ENCODE results near the gene DNER. TPM values are rescaled to one million over a fixed set of nuclear protein-coding genes. Genes with fewer than 3 reads are reported as not detected.
"Not testable (repeated sequence)": the region's sequence is repeated elsewhere in the genome, so short reads cannot be mapped to it uniquely, and the experiment has no call there.

The DNER gene
- total RNA-seq, 1 donor from 2014 or later = not detected

DNA sequence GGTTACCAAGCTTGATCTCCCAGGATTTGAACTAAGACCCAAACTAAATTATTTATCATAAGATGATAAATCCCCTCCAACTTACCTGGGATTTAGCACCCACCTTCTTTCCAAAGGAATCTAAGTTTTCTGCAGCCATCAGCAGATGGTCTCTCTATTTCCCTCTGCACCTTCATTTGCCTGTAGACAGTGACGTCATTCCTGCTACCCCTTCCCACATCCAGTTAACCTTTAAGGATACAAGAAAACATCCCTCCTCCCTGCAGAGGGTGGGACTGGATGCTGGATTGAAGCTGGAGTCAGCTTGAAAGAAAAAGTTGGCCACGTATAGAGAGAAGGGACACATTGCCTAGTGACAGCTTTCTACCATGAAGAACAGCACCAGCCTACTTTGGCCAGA, 3.7 kb upstream of the DNER start:
- intact Hi-C loops (cut with micrococcal nuclease) = loop anchor here (5.0 kb wide), 1 partner anchor 286 kb away; no protein-coding TSS in a partner anchor

DNA sequence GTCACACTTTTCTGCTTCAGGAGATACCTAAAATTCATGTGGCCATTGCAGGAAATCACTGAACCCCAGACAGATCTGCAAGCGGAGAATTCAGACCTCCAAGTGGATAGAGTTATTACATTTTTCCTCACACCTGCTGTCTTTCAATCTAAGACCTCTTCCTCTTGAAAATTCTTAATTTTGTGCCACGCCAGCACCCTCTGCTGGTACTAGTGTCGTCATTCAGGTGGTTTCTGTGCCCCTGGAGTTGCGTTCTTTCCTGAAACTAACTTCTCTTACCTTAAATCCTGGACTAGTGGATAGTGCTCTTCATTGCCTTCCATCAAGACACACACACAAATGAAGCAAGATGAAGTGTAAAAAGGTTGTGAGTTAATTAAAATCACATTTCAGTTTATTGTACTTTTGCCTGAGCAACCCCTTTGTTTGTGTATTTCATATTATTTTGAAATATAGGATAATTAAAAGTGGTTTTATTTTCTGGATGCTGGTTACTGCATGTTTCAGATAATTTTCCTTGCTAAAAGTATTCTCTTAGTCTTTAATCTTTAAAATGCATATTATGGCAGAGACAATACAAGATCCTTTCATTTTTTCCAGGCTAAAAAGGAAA, 1.6 kb upstream of the DNER start:
- intact Hi-C loops (cut with micrococcal nuclease) = loop anchor here (5.0 kb wide), 1 partner anchor 284 kb away; no protein-coding TSS in a partner anchor

DNA sequence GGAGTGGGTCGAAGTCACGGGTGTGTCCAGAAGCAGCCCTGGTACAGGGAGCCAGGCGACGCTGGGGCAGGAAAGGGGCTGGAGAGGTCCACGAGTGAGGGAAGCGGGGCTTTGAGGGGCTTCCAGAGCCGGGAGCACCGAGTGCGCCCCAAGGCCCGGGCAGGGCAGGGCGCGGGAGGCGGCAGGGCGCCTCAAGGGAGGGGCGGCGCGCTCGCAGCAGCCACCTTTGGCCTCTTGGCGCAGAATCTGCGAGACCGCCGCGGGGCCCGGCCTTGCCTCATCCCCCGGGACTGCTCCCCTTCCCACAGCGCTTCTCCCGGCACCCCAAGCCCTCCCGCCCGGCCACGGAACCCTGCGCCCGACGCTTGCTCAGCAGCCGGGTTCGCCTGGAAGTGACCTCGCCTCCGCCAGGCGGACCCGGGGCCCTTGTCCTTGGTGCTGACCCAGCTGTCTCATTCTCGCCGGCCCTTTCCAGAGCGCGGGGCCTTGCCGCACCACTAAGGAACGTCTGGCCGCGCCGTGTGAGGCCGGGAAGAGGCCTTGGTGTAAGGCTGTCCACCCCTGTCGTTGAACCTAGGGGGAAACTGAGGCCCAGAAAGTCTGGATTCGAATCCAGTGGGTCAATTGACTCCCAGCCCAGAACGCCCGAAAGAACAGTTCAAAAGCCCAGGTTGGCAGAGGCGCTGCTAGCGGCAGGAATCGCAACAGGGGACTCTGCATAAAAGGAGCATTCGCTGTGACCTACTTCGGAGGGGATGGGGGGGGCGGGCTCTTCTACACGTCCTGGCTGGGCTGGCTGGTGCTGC, 584 bp upstream of the DNER start:
- intact Hi-C loops (cut with micrococcal nuclease) = loop anchor here (5.0 kb wide), 1 partner anchor 283 kb away; no protein-coding TSS in a partner anchor

DNA sequence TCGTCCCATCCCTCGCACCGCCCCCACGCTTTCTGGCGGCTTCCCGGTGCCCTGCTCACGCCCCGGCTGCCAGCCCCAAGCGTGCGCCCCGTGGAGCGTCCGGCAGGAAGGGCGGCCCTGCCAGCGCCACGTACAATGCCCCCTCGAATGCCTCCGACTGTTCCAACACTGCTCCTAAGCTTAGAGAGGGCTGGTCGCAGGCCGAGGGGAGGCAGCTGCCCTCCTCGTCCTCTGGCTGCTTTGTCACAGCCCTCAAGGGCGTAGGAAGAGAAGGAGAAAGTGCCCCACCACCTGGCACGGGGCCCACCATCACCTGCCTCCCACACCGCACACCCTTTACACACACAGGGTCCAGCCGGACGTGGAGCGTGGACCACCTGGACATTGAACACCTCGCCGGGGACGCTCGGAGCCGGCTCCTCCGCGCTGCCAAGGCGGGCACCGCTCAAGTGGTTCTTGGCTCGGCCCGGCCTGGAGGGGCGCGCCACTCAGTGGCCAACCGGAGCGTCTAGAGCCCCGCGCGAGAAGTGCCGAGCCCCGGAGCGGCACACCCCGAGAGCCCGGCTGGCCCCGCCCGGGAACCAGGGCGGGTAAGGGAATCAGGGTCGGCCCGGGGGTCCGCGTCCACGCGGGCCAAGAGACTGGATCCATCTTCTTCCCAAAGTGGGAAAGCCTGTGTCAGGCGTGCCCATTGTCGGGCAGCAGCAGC, 830 bp downstream of the DNER start:
- intact Hi-C loops (cut with micrococcal nuclease) = no loop called here

DNA sequence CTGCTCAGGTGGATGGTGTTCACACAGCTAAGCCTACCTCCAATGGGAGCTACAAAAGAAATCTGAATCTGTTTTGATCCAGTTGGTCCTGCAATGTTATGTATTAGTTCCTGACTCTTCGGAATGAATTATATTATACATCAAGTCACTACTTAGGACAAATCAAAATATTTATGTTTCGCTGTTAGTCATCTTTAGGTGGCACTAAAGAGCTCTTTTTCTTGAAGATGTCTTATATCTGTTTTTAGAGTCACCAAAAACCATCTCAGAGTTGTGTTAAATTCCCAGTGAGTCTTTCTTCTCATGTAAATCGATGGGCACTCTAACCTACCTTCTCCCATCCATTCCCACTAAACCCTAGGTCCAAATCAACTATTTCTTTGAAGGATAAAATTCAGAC, 2.2 kb downstream of the DNER start:
- intact Hi-C loops (cut with micrococcal nuclease) = no loop called here

DNA sequence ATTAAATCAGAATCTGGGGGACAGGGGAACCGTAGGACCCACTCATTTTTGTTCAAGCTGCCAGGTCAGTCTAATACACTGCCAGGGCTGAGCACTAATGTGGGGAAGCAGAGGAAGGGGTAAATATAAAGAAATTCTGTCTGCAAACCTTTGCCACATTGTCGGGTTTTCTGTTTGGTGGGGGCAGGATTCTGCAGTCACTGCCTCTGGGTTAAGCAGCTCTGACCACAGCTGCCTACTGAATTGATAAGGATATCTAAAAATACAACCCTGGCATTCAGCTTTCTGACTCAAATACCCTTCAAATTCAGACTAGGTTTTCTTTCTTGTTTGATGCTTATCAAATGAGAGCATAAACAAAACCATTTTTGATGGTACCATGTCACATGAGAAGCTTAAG, 6.0 kb downstream of the DNER start:
- intact Hi-C loops (cut with micrococcal nuclease) = no loop called here

DNA sequence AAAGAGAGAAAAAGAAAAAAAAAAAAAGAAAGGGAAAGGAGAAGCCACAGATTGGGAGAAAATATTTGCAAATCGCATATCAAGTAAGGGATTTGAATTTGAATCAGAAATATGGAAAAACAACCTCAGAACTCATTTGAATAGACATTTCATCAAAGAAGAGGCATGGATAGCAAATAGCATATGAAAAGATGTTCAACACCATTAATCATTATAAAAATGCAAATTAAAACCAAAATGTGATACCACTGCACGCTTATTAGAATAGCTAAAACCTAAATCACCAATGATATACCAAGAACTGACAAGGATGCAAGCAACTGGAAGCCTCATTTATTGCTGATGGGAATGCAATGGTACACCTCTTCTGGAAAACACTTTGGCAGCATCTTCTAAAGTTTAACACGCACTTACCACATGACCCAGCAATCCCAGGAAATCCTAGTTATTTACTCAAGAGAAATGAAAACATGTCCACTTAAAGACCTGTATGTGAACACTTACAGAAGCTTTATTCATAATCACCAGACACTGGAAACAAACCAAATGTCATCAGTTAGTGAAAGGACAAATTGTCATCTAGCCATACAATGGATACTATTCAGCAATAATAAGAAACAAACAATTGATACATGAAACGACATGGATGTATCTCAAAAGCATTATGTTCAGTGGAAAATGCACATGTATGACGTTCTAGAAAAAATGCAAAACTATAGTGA, 10.3 kb downstream of the DNER start:
- intact Hi-C loops (cut with micrococcal nuclease) = no loop called here

DNA sequence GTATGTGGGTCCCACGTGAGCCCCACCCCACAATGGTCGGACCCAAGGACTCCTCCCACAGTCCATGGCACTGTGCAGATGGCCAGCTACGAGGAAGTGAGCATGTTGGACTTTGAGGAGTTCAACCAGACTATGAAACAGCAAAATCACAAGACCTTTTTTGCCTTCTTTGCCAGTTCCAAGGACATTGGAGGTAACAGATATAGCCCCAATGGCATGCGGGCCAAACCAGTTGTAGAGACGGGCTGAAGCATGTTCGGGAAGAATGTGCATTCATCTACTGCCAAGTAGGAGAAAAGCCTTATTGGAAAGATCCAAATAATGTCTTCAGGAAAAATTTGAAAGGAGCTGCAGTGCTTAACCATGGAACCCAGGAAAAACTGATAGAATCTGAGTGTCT, 12.6 kb downstream of the DNER start:
- intact Hi-C loops (cut with micrococcal nuclease) = no loop called here

DNA sequence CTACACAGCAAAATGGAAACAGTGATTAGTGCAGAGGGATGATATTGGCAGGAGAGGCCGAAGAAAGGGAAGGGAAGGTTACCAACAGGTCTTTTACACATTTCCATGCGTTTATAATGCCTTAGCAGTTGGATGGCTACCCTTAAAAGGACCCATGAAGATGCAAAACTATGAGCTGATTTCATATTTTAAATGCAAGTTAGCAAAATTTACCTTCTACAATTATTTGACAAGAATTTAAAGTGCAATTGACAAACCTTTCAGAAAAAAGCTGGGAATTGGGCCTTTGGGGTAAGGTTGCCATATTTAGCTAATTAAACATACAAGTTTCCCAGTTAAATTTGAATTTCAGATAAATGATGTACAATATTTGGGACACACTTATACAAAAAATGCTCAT, 13.3 kb downstream of the DNER start:
- intact Hi-C loops (cut with micrococcal nuclease) = no loop called here

DNA sequence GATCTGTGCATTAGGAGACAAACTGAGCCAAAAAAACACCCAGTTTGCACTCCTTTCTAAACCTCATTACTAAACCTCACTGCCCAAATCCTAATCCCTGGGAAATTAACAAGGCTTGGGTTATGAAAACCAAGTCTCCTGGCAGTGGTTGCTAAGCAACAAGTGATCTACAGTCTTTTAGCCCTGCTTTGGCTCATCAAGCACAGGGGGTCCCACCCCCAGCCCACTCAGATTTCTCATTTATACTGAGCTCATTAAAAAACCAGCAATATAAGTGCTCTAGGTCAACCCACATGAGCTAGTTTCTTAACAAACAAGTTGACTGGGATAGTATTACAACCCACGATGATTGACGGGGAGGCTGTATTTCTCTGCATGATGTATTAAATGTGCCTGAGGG, 18.4 kb downstream of the DNER start:
- intact Hi-C loops (cut with micrococcal nuclease) = no loop called here

DNA sequence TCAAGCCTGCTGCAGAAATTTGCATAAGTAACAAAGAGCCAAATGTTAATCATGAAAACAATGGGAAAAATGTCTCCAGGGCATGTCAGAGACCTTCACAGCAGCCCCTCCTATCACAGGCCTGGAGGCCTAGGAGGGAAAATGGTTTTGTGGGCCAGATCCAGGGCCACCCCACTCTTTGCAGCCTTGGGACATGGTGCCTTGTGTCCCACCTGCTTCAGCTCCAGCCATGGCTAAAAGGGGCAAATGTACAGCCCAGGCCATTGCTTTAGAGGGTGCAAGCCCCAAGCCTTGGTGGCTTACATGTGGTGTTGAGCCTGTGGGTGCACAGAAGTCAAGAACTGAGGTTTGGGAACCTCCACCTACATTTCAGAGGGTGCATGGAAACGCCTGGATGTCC, 20.5 kb downstream of the DNER start:
- intact Hi-C loops (cut with micrococcal nuclease) = not testable (repeated sequence)

DNA sequence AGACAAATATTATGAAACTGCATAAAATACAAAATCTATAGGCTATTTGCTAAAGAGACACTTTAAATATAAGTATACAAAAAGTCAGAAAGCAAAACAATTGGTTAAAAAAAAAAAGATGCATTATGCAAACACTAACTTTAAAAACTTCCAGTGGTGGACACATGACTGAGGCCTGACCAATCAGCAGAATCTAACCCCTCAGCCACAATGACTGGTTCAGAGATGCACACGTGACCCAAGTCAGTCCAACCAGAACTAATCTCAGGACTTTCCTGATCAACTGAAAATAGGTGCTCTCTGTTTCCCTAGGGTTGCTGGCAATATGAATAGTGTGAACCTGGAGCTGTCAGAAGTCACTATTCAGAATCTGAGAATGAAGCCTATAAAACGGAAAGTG, 22.7 kb downstream of the DNER start:
- intact Hi-C loops (cut with micrococcal nuclease) = no loop called here

DNA sequence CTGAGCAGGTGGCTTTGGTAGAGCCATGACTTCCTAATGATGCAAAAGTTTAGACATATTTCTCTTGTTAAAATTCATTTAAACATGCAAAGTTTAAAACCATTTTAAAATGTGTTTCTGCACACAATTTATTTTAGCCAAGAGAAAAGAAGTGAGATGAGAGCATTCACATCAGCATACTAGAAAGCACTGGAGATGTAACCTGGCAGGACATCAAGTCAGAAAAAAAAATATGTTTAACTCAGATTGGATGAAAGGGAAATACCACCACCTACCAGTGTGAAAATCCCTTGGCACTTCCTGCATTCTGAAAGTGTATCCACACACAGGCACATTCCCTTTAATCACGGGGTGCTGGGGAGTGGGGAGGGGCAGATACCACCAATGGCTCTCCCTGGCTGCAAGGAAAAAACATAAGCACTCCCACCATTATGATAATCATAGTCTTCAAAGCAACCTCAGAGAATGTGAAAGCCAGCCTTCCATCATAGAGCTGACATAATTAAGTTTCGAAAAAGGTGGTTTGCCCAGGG, 25.0 kb downstream of the DNER start:
- intact Hi-C loops (cut with micrococcal nuclease) = no loop called here

DNA sequence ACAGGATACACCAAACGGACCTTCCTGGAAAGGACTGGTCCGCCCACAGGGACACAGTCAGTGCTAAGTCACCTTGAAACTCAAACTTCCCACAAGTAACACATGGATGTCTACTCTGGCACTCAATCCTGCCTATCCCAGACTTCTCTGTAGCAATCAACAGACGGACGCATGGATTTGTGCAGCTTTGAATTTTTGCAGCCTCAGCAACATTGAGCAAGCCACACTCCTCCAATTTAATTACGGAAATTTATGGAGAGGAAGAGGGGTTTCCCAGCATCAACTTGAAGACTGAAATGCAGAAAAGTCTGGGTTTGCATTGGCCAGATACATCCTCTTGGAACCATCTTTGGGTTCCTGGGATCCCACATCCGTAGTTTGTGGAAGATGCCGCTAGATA, 26.2 kb downstream of the DNER start:
- intact Hi-C loops (cut with micrococcal nuclease) = no loop called here

DNA sequence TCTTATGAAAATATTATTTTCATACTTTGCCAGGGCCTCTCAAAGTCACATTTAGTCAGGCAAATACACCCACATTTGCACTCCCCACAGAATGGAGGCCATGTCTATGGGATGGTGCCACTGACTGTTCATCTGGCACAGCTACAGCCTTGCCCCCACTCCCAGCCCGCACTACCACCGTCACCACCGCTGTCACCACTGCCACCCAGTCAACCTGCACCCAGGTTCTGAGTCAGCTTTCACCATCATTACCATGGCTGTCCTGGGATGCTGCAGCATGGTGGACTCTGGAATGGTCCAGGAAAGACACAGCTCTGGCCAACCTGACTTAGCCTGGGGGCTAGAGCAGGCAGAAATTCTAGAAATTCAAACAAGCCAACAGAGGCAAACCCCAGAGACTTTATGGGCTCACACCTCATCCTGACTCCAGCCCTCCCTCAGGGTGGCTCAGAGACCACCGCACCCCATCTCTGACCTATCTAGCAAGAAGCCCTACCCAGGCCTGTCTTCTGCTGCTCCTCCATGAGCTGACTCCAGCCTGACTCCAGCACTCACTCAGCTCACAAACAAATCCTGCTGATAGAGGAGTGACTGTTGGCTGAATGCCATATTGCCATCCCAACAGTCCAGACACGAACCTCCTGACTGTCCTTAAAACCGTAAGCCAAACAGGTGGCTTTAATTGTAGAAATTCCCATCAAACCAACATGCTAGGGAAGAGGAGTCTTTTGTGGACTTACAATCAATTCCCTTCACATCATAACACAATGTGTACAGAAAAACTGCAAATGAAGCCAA, 28.0 kb downstream of the DNER start:
- intact Hi-C loops (cut with micrococcal nuclease) = no loop called here

DNA sequence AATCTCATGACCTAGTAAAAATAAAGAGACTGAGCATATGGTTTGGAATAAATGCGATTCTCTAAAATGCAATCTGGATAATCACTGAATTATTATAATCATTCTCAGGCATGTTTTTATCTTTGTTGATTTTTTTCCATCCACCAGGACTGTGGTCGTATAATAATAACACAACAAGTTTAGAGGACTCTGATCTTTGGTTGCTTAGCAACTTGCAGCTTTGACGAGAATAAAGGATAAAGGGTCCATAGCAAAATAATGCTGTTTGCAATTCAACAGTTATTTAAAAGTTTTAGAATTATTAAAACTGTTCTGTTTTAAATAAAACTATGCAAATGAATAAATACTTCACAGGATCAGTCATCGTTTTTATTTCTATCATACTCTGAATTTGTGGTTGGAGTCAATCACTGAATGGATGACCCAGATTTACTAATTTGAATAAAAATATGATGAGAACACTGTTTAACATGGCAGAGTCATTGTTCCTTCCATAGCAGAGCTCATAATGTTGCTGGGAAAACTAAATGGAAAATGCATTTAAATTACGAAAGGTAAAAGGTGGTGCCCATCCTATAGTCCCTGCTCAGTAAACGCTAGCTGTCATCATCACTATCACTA, 29.3 kb downstream of the DNER start:
- intact Hi-C loops (cut with micrococcal nuclease) = no loop called here

DNA sequence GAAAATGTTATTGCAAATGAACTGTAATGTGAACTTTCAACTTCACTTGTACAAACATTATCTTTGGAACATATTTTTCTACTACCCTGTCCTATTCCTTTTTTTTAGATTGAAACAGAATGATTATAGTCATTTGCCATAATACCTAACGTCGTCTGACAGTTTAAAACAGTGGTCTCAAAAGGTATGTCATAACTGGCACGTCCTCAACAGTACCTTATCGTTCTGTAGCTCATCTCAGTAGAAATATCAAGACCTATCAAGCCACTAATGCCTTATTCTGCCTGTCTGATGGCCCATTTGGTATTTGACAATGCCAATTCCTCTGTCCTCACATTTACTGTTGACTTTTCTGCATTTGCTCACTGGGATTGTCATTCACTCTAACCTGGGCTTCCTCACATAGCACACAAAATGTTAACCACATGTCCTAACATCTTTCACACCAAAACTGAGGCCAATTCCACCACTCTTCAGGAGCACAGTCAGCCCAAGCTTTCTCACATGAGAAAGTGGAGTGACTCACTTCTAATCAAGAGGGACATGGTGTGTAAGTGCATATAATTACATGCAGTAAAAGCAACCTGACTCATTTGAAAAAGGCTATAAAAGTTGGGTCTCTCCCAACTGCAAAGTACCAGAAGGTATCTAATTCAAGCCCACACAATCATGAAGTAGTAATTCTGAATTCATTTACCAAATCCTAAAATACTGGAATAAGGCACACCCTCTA, 34.8 kb downstream of the DNER start:
- intact Hi-C loops (cut with micrococcal nuclease) = no loop called here

DNA sequence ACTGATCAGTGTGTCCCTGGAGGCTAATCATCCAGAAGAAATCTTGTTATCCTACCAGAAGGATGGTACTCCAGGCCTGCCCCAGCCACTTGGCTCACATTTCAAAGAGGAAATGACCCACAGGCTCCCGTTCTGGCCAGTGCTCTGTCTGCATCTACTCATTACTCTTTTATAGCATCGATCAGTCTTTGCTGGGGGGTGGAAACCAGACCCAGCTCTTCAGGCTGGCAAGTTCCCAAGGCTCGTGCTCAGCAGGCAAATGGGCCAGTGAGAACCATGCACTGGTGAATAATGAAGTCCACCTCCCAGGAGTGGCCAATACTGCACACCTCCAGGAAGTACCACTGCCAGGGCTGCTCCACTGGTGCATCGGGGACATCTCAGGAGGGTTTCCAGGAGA, 38.8 kb downstream of the DNER start:
- intact Hi-C loops (cut with micrococcal nuclease) = no loop called here

DNA sequence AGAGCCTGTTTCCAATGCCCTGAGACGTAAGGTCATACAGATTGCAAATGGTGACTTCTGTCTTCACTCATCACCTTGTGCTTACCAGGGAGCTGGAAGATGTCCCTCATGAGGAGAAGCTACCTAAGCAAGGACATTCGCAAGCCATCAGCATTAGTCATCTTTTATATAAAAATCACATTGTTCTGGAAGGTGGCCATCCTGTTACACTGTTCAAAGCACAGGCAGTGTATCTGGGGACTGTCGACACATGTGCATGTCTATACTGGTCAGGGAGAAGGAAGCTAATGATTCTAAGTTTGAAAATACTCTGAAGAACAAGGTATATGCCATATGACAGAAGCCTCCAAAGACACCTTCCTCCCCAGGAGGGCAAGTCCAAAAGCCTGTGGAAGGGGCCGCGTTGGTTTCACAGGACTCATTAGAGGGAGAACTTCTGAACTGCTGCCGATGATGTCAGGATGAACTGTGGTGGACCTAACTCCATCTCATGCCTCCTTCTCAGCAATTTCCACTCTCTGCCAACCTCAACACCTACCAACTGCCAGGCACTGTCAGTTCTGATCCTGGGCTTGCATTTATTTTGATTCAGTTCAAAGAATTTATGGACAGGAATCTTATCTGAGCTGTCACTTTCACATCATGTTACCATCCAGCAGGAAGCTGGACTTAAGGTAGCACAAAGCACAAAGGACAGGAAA, 39.4 kb downstream of the DNER start:
- intact Hi-C loops (cut with micrococcal nuclease) = no loop called here

Data from T-helper 1 cell treated with Interleukin-12 subunit alpha and Interleukin-12 subunit beta and Interleukin-4 antibody, amounts not matched to agents 30 ng/mL and 1 ng/mL, for 36 hours (primary cell).